HG03066 (cell line): ENCODE measurements around the gene ODC1.
"Not testable (repeated sequence)": the region's sequence is repeated elsewhere in the genome, so short reads cannot be mapped to it uniquely, and the experiment has no call there.

Experiments used
- ATAC-seq: cut with Tn5 transposase; IDR thresholded peaks from one replicate; pipeline ENCODE4 v1.9.1; 2021; ENCODE audit warnings: low read depth; ENCODE audit not compliant: unreplicated experiment

The ODC1 gene

DNA sequence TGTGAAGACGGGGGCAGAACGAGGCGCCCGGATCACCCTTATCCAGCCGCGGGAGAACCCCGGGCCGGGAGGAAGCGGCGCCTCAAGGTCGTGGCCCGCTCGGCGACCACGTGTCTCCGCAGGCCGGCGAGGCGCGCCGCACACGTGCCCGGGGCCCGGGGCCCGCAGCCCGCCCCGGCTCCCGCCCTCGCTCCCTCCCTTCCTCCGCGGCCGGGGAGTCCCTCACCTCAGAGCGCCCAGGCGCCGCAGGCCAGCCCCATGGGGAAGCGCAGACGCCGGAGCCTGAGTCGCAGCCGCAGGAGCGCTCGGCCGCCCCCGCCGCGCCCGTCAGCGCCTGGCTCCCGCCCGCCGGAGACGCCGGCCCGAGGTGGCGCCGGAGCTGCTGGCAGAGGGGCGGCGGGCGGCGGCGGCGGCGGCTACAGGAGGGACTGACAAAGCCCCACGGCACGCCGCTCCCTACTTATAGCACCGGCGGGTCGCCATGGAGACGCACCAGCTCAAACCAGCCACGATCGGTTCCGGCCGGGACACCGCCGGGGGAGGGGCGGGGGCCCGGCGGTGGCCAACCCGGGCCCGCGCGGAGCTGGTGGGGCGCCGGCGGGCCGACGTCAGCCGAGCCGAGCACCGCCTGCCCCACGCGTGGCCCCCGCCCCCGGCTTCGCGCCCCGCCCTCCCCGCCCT lies at the start of gene ODC1:
Gene ODC1 (minus strand): TSS at position 433 of the 681 bp plus-strand sequence. CDS start 3,295 bp downstream, outside the sequence.
- peak; percentile 57 for ATAC-seq

DNA sequence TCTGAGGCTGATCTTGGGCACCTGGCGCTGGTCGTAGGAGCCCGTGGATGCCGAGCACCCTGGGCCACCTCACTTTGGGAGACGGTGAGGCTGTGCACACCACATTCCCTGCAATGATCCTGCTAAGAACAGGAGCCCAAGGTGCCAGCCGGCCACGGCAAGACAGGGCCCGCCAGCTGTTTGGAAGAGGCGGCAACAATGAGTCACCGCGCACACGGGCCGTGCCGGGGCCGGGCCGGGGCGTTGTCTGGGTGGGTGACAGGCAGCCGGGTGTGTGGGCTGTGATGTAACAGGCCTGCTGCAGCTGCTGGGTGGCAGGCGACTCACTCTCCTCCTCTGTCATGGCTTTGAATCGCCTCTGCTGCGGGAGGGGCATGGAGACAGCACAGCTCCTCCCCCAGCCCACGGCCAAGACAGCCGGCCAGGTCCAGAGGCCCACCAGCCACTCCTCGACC lies 49.7 kb upstream of the ODC1 start:
- no peak for ATAC-seq

DNA sequence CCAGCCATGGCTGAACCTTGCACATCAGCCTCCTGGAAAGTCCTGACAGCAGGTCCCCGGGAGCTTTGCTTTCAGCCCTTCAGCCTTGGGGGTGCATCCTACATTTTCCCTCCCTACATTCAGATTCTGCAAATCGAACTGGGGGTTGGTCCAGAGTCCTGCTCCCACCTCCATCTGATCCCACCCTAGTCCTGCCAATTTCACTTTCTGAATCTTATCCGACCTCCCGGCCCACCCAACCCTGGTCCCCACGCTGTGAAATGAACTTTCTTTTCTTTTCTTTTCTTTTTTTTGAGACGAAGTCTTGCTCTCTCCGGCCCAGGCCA lies 47.8 kb upstream of the ODC1 start:
- ATAC-seq, result no peak

DNA sequence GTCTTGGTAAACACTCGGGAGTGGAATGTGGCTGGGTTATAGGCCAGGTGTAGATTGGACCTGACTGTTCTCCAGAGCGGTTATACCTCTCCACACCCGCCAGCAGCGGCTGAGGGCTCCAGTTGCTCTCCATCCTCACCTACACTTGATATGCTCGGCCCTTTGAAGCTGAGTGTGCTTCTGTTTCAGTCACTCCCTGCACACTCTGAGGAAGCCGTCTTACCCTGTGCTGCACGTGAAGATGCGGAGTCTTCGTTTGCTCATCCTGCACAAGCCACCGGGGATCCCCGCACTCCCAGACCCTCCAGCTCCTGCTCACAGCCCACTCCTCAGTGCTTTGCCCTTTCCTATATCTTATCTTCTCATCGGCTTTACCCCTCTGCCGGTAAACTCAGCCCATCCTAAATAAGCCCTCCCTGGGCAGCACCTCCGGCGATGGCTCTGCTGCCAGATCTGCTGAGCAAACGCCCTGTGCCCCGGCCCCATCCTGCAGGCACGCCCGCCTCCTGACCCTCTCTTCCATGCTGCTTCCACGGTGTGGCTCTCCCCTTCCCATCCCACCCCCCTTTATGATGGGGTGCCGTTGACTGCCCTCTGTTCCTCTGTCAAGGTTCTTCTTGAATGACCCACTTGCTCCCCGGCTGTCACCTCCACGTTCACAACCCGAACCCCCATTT lies 47.3 kb upstream of the ODC1 start:
- no peak for ATAC-seq

DNA sequence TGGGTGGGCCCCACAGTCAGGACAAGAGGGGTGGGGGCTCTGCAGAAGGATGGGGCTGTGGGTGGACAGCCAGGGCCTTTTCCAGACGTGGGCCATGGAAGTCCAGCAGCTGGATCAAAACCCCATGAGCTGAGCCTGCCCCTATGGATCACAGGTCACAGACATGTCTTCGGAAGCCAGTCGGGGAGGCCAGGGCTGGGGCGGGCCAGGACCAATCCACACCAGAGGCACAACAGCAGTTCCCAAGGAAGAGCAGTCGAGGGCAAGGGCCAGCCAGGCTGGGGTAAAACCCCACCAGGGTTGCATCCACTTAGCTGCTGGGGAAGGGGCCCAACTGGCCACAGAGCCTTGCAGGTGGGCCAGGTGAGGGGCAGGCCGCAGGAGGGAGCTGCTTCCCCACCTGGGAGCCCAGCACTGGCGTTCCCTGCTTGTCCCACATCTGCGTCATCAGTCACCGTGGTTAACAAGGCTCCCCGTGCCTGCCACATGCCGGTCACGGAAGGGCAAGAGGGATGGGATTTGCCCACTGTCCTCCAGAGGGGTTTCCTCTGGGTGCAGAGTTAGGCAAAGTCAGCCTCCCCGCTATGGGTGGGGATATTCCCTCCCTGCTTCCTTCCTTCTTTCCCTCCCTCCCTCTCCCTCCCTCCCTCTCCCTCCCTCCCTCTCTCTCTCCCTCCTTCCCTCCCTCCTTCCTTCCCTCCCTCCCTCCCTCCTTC lies 46.4 kb upstream of the ODC1 start:
- no peak for ATAC-seq

DNA sequence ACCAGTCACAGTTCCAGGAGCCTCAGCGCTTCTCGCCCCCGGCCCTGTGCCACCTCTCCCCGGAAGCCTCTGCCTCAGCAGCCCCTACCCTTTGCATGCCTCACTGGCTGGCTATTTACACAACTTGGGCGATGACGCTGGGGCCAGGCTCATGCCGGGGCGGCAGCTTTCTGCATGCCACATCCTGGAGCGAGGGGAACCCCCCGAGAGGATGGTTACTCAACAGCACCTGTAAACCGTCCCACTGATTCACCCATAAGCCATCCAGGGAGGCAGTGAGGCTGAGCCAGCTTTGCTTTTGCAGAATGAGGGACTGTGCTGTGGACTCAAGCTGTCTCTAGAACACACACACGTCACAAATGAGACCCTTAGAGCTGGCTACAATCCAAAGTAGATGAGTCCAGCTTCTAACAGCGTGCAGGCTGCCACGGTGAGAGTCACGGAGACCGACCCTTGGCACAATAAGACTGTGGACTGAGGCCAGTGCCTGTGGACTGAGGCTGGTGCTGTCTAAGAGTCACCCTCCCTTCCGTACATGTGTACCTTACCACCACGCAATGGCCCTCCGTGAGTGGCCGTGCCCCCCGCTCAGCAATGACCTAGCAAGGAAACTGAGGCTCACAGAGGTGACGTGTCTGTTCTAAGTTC lies 45.6 kb upstream of the ODC1 start:
- ATAC-seq, result no peak

DNA sequence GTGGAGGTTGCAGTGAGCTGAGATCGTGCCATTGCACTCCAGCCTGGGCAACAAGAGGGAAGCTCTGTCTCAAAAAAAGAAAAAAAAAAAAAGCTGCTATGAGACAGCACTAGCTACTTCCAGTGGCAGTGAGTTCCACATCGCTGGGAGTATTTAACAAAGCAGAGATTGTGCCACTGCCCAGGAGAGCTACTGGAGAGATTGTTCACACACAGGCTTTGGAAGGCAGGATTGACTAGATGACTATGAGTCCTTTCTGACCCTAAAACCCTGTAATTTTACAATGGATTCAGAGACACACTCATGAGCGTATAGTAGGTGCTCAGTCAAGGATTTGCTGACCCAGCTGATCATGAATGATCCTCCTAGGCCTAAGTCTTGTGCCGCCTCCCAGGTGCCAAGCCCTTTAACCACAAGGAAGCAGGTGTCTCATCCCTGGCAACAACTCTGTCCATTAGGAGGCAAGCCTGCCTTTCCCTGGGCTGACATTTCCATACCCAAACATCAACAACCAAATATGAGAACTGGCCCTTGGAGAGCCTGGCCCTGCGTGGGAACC lies 45.0 kb upstream of the ODC1 start:
- no peak for ATAC-seq

DNA sequence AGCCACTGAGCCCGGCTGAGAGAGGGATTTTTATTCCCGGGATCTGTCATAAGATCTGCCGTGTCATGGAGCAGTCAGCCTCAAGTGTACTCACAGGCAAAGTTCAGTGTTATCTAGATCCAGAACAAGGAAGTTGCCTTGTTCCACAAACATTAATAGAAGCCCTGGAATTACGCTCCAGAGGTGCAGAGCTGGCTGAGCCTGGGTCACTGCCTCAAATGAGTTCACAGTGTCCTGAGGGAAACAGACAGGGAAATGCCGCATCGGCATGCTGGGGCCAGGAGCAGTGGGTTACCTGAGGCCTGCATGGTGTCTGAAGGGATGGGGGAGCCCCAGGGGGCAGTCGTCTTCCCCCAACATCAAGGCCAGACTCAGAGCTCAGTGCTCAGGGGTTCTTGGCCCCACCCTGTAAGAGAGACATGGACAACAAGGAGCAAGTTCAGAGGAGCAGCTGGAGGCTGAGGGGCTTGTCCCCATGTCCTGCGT lies 42.7 kb upstream of the ODC1 start:
- ATAC-seq, result no peak

DNA sequence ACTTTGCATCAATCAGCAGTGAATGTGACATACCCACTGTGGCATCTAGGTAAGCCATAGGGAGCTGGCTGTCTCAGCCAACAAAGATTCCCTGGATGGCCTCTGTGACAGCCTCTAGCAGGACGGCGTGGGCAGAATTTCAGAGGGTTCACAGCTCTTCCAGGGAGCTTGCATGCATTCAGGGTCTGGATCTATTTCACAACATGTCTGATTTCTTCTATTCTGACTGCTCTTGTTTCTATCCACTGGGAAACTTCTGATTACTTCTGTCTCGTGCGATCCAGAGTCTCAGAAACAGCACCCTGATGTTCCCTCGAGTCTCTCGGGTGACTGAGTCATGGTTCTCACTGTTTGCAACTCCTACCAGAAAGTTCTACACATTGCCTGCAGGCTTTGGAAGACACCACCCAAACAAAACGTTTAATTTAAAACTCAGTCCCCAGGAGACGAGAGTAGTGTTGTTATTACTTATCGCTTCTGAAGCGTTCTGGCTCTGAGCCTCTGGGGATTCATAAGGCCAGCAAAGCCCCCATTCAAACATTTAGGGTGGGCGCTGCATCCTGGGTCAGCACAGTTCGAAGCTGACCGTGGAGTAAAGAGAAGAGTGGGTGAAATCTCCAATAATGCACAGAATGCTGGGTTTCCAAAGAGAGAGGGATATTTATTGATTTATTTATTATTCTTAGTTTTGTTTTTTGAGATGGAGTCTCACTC lies 41.9 kb upstream of the ODC1 start:
- no peak for ATAC-seq

DNA sequence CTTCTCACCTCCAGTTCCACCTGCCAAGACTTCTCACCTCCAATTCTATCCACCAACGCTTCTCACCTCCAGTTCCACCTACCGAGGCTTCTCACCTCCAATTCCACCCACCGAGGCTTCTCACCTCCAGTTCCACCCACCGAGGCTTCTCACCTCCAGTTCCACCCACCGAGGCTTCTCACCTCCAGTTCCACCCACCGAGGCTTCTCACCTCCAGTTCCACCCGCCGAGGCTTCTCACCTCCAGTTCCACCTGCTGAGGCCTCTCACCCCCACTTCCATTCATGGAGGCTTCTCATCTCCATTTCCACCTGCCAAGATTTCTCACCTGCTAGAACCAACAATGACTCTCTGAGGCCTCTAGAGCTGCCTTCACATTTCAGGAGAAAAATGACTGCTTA lies 40.0 kb upstream of the ODC1 start:
- not testable (repeated sequence) for ATAC-seq

DNA sequence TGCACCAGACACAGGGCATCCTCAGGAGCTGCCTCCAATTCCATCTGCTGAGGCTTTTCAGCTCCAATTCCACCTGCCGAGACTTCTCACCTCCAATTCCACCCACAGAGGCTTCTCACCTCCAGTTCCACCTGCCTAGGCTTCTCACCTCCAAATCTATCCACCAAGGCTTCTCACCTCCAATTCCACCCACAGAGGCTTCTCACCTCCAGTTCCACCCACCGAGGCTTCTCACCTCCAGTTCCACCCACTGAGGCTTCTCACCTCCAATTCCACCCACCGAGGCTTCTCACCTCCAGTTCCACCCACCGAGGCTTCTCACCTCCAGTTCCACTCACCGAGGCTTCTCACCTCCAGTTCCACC lies 39.6 kb upstream of the ODC1 start:
- not testable (repeated sequence) for ATAC-seq

DNA sequence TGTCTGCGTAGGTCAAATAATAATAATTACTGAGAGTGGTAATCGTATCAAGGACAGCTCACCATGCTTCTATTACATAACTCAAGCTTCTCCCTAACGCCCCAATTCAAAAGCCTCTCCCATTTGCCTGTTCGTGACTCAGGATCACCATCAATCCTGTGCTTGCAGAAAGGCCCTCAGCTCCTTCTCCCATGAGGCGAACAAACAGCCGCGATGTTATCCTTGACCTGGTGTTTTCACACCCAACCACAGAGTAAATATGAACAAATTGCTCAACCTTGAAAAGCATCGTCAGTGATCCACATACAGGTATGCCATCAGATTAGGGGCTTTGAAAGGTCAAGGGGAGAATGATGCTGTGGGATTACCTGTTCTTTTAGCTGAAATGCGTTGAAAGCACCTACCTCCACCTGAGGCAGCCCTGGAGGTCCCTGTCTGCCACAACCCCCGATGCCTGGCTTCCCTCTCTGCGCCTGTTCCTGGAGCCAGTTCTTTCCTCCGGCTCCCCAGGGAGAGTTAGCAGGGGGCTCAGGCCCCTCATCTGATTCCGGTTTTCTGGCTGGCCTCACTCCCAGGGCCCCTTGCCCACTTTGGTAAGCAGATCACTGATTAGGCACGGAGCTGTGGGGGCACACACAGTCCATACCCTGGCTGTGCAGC lies 39.1 kb upstream of the ODC1 start:
- ATAC-seq, result no peak

DNA sequence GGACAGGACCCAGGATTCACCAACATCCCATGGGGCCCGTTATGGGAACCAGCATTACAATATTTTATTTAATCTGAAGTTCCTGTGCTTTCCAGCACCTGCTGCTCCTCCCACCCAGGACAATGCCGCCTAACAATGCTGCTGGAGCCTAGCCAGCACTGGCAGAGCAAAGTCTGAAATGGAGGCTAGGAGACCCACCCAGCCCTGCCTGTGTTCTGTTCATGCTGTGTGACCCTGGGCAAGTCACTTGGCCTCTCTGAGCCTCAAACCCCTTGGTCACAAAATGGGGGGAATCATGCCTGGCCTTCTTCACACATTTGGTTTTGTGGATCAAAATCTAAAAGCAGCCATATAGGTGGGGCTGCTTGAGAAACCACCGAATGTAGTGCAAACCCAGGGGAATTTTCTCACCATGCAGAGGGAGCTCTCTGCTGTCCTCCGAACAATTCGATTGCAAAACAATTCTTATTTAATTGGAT lies 38.5 kb upstream of the ODC1 start:
- ATAC-seq, result no peak

DNA sequence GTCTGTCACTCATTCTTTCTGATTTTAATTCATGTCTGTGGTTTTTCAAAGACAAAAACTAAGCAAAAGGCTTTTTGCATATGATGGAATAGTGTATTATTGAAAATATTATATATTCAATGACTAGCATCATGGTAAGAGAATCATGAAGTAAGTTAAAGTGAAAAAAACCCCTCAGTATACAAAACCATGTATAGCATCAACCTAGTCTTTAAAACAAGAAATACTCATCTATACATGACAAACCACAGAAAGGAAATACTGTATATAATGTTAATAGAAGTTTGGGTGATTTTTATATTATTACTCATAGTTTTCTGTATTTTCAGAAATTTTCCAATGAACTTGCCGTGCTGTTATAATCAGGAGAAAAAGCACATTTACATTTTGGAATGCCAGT lies 38.0 kb upstream of the ODC1 start:
- ATAC-seq, result no peak

DNA sequence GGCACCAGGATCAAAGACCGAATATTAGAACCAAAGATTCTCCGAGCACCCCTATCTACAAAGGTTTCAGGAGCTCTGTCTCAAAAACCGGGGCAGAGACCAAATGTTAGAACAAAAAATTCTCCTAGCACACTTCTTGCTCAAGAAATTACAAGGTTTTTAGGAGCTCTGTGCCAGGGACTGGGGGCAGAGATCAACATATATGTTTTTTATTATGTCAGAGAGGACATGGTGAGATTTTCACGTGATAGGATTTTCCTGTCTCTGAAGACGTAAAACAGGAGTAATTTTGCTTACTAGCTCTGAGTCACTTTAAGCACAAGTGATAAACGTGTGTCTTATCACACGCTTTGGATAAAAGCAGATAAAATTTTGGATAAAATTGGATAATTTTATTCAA lies 34.8 kb upstream of the ODC1 start:
- no peak for ATAC-seq

DNA sequence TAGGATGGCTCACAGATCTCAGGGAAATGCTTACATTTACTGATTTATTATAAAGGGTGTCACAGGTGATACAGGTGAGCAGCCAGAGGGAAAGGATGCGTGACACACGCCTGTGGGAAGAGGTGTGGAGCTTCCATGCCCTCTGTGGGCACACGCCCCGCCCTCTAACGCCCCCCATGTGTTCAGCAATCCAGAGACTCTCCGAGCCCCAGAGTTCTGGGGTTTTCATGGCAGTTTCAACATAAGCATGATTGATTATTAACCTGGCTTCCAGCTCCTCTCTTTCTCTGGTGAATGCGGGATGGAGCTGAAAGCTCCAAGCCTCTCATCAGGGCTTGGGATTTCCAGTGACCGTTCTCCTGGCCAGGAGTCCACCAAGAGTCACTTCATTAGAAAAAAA lies 34.3 kb upstream of the ODC1 start:
- ATAC-seq, result no peak

DNA sequence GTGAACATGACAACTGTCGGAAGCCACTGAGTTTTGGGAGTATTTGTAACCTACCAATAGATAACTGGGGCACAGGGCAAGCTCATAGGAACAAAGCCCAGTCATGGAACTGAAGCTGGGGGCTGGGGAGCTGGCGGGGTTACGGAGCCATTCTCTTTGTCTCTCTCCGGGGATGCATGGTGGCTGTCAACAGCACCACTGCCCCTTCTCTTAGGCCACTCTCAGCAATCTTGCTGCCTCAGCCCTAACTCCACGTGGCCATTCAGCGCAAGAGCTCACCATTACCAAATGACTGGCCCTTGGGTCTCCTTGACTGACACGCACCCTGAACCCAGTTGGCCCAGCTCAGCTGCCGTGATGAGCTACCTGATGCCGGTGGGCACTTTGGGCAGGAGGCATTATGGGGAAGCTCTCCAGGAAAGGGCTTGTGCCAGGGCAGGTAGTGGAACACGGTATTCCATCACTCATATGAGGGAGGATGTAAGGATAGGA lies 33.6 kb upstream of the ODC1 start:
- no peak for ATAC-seq

DNA sequence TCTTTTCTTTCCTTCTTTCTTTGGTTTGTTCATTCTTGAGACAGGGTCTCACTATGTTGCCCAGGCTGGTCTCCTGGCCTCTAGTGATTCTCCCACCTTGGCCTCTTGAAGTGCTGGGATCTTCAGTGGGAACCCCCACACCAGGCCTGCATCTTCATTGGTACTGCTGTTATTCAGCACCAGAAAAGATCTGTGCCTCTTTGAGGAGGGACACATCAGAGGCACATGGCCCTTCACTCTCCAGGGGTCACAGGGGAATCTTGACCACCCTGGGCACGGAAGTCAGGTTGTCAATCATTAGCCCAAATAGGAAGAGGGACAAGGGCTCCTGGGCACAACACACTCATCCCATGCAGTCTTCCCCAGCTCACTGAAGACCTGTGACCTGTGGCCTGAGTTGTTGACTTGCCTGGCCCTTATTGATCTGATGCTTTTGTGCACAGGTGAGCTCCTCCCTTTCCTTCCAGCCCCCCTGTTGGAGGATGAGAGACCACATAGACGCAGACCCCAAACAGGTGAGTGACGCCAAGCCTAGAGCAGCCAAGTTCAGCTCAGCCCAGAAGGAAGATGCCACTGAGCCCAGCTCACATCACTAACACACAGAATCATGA lies 33.0 kb upstream of the ODC1 start:
- no peak for ATAC-seq

DNA sequence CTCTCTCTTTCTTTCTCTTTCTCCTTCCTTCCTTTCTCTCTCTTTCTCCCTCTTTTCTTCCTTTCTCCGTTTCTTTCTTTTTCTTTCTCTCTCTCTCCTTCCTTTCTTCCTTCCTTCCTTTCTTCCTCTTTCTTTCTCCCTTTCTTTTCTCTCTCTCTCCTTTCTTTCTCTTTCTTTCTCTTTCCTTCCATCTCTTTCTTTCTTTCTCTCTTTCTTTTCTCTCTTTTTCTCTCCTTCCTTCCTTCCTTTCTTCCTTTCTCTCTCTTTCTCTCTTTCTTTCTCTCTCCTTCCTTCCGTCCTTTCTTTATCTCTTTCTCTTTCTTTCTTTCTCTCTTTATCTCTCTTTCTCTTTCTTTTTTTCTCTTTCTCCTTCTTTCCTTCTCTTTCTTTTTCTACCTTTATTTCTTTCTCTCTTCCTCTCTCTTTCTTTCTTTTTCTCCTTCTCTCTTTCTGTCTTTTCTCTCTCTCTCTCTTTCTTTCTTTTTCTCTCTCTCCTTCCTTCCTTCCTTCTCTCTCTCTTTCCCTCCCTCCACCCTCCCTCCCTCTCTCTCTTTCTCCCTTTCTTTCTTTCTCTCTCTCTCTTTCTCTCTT lies 32.3 kb upstream of the ODC1 start:
- no peak for ATAC-seq
